HG03558 (cell line): ENCODE results near the gene MTHFS.

Experiments used
- ATAC-seq: cut with Tn5 transposase; IDR thresholded peaks from one replicate; pipeline ENCODE4 v1.9.1; 2021; ENCODE audit warnings: moderate number of reproducible peaks; ENCODE audit not compliant: unreplicated experiment; ENCODE audit errors: extremely low read depth

MTHFS gene

DNA sequence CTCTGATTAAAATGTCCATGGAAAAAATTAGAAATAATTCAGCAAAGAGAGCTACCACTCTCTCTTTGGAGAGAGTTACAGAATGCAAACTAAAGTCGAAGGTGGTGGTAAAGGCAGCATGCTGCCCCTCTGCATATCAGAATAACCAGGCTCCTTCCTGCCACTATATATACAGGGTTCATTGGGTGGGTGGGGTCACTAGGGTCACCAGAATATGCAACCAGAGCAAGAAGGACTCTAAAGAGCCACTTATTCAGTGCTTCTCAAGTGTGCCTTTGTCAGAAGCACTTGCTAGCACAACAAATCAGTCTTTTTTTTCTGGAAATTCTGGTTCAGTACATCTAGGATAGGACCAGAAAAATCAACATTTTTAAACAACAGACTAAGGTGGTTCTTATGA lies 70.0 kb downstream of the MTHFS start:
- no peak for ATAC-seq

DNA sequence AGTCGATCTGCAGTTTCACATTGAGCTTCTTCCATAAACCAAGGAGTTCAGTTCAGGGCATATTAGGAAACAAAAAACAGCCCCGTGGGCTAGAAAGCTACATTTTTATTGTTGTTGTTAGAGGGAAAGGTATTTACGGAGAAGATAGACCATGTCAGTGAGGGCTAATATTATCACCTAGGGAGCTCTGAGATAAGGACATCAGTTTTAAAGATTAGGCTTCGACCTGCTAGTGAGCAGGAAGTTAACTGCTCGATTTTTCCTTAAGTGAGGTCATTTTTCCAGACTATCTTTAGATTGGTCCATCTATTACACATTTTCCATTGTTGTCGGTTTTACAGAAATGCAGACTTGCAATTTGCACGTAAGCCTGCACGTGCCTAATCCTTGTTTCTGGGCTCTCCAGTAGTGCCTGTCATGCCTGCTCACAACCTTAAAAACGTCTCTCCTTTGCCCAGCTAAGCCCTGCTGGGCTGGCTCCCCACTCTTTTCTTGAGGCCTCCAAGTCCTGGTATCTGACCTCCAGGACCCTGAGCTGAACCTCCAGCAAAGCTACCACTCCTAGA lies 72.6 kb downstream of the MTHFS start:
- no peak for ATAC-seq

DNA sequence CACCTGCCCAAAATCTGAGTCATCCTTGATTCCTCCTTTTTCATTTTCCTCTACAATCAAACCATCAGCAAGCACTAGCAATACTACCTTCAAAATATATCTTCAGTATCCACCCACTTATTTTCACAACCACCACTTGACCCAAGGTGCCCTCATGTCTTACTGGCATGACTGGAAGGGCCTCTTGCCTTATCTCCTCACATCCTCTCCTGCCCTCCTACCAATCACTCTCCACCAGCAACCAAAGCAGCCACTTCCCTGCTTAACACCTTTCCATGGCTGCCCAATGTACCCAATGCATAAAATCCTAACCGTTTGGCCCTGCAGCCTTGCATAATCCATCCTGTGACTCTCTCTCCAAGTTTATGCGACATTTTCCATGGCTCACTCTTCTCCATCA lies 76.0 kb downstream of the MTHFS start:
- ATAC-seq: no peak

DNA sequence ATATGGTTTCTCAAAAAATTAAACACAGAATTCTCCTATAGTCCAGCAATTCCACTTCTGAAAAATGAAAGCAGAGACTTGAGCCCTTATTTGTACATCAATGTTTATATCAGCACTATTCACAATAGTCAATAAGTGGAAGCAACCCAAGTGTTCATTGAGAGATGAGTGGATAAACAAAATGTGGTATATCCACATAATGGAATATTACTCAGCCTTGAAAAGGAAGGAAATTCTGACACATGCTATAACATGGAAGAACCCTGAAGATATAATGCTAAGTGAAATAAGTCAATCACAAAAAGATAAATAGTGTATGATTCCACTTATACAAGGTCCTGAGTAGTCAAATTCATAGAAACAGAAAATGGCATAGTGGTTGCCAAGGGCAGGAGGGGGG lies 76.6 kb downstream of the MTHFS start:
- no peak for ATAC-seq

DNA sequence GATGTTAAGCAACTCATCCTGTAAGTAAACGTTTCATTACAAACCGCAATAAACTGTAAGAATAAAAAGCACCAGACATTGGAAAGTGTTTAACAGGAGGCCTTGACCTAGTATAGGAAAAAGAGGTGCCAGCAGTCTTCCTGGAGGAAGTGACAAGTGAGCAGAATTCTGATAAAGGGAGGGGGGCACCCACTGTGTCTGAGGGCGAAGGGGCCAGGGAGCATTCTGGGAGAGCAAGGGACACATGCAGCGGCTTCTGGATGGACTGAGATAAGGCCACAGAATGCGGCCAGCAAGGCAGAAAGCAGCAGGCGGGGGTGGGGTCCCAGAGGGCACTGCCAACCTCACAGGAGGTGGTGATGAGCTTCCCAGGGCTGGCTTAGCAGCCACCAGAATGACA lies 80.2 kb downstream of the MTHFS start:
- ATAC-seq: no peak

DNA sequence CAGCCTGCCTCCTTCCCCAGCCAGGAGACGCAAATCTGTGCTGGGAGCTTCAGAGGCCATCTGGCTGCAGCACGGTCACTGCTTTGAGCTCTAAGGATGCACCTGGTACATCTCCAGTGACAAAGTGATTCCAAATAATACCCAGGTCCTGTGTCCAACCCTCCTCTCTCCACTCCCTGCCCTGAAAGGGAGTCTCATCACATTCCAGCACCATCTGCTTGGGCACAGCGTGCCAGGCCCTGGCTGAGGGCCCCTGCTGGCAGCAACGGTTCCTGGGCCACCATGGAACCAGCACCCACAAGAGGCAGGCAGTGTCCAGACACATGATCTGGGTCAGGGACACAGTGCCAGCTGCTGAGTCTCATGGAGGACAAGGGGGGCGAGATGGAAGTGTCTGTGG lies 81.3 kb downstream of the MTHFS start:
- no peak for ATAC-seq

DNA sequence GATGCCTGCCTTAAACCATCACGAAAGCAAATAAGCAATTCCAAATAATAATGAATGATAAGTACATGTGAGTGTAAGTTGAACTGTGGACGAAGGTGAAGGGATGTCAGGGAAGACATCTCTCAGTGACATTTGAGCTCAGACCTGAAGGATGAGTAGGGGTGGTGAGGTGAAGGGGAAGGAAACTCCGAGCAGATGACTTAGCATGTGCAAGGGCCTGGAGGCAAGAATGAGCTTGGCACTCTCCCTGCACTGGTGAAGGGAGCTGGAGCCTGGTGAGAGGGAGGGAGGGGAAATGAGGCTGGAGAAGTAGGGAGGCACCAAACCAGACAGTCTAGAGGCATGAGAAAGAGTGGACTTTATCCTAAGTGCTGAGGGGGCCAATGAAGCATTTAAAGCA lies 84.3 kb downstream of the MTHFS start:
- no peak for ATAC-seq

DNA sequence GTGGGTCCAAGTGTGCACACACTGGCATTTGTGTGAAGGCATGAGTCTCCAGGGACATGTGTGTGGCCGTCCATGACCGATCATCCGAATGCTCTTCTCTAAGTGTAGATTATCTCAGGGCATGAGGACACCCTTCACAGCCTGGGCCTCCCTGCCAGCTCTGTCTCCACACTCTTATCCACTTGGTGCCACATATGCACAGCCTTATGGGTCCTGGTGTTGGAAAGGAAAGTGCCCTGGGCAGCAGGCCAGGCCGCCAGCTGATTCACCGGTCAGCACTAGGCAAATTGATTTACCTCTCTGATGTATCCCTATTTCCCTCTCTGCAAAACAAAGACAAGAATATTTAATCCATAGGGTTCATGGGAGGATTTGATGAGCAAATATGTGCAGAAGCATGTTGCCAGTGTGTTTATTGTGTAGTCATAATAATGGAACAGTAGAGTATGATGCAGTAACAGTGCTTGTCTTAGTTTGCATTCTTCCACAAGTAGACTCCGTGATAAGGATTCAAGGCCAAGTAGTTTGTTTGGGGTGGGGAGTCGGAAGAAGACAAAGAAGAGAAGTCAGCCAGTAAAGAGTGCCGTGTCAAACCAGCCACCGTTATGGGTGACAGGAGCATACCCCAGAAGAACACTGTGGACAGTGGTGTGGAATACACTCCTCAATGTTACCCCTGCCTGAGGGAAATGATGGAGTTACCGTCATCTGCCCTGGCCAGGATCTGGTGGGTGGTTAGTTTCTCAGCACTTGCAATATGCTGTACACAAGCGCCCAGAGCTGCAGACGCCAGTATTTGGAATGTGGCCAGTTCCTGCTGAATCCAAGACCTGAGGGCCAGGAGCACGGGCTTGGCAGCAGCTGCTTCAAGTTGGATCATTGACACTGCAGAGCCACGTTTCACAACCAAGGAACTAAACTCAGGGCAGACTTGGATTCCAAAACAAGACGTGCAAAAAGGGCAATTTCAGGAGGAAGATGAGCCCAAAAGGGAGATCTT lies 85.1 kb downstream of the MTHFS start:
- no peak for ATAC-seq

DNA sequence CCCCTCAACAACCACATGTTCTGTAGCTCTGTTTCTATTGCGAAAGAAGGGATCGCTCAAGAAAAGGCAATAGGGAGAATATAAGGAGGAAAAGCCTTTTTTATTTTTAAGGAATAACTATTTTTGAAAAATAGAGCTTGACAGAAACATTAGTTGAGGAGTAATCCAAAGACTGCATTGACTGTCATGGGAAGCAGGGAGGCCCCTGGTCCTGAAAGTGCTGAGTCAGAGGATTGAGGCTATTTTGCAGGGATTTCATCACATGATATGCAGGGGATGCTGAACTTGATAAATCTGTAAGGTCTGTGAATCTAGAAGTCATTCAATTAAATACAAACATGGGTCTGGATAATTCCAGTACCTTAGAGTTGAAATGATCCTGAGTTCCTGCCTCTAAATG lies 92.0 kb downstream of the MTHFS start:
- no peak for ATAC-seq

DNA sequence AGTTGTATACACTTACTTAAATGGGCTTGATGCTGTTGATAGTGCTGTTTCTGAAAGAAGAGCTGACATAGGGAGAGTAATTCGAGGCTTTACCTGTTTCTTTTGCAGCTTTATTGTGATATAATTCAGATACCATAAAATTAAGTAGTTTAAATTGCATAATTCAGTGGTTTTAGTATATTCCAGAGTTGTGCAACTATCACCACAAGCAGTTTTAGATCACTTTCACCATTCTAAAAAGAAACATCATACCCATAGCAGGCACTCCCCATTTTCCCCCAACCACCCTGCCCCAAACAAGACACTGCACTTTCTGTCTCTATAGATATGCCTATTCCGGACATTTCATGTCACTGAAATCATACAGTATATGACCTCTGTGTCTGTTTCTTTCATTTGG lies 98.5 kb downstream of the MTHFS start:
- ATAC-seq: no peak
